ENCODE measurements around the gene XBP1. TPM values are rescaled to one million over a fixed set of nuclear protein-coding genes. Genes with fewer than 3 reads are reported as not detected.

The XBP1 gene
- 178 and 254 TPM in 2 replicates for total RNA-seq

GRCh38 chr22:28800308-28801041 is at the start of gene XBP1:
TSS of gene XBP1 (minus strand) at chr22:28800569.

GRCh38 chr22:28772633-28773460 is 27.5 kb downstream of the XBP1 start, which contains the start of gene CCDC117:
TSS of gene CCDC117 (plus strand) at chr22:28772695. CDS start at chr22:28772850, 155 bp downstream.

Other genes starting within 250 kb of the XBP1 start
- gene TTC28, start 120.7 kb downstream of the XBP1 start, total RNA-seq, result 13.3 and 59.9 TPM in 2 replicates
- gene CHEK2, start 58.7 kb downstream of the XBP1 start, total RNA-seq, result 15.9 and 25.8 TPM in 2 replicates
- 17.9 and 21.1 TPM in 2 replicates for gene HSCB, start 58.5 kb downstream of the XBP1 start, total RNA-seq
- 15.6 and 28.9 TPM in 2 replicates for gene CCDC117, start 27.9 kb downstream of the XBP1 start, total RNA-seq
- gene ZNRF3, start 83.0 kb upstream of the XBP1 start, total RNA-seq, result 2.7 and 3.6 TPM in 2 replicates